CD14-positive monocyte (primary cell): ENCODE data around the gene PCDHGC4. TPM values are rescaled to one million over a fixed set of nuclear protein-coding genes. Genes with fewer than 3 reads are reported as not detected.
A peak's percentile ranks its signal among the peaks of the same experiment; 100 is the strongest.

Experiments
- DNase-seq, 3 donors: peaks; one replicate each; pipeline ENCODE4 v3.0.0-alpha.2; 2011 to 2022
- H2AFZ ChIP-seq: 2 replicates; pipeline ENCODE4 v1.6.0; 2012; ENCODE audit warnings: mild to moderate bottlenecking, low read depth, low read length, inconsistent platforms; ENCODE audit not compliant: insufficient read depth, poor library complexity, severe bottlenecking
- H3K27ac ChIP-seq, 2 donors: 1 replicate in 1 of 2; 2 replicates in 1 of 2; pipeline ENCODE4 v1.5.1; 2012 to 2013; ENCODE audit warnings: low read length in 2 of 2, control low read depth in 1 of 2, inconsistent platforms in 1 of 2, low read depth in 1 of 2, mild to moderate bottlenecking in 1 of 2
- H3K27me3 ChIP-seq, 2 donors: one replicate each; pipeline versions ENCODE4 v1.6.0 to v1.6.1; 2011 to 2013; ENCODE audit warnings: low read length in 2 of 2; ENCODE audit not compliant: control insufficient read depth in 2 of 2, insufficient read depth in 2 of 2
- H3K36me3 ChIP-seq, 2 donors: replicated peaks in 1 of 2; 1 replicate in 1 of 2; 2 replicates in 1 of 2; pipeline versions ENCODE4 v1.5.1 to v1.6.1; 2012 to 2013; ENCODE audit warnings: low read length in 2 of 2, control low read depth in 1 of 2, inconsistent platforms in 1 of 2, mild to moderate bottlenecking in 1 of 2; ENCODE audit not compliant: insufficient read depth in 2 of 2, control insufficient read depth in 1 of 2
- H3K4me1 ChIP-seq, 2 donors: 1 replicate in 1 of 2; 2 replicates in 1 of 2; pipeline versions ENCODE4 v1.5.1 to v1.6.1; 2012 to 2013; ENCODE audit warnings: low read length in 2 of 2, control low read depth in 1 of 2, inconsistent platforms in 1 of 2, mild to moderate bottlenecking in 1 of 2, moderate library complexity in 1 of 2; ENCODE audit not compliant: insufficient read depth in 2 of 2, control insufficient read depth in 1 of 2
- H3K4me2 ChIP-seq: replicated peaks from 2 replicates; pipeline ENCODE3; 2012; ENCODE audit warnings: low read length, moderate library complexity, mild to moderate bottlenecking; ENCODE audit not compliant: poor library complexity, severe bottlenecking; ENCODE audit errors: extremely low read depth
- H3K4me3 ChIP-seq, 3 experiments: fragments of 200-600 bp in 1 of 3; sonication (generic) in 1 of 3; replicated peaks in 1 of 3; 1 replicate in 2 of 3; 2 replicates in 1 of 3; pipeline ENCODE4 v1.5.1; 2011 to 2013; ENCODE audit warnings: low read length in 3 of 3, mild to moderate bottlenecking in 3 of 3, control low read depth in 2 of 3, low read depth in 2 of 3, inconsistent platforms in 1 of 3, moderate library complexity in 1 of 3
- H3K79me2 ChIP-seq: 2 replicates; pipeline ENCODE4 v1.6.0; 2012; ENCODE audit warnings: mild to moderate bottlenecking, control low read depth, inconsistent platforms, low read length, moderate library complexity; ENCODE audit not compliant: insufficient read depth
- H3K9ac ChIP-seq: 2 replicates; pipeline ENCODE4 v1.6.0; 2017; ENCODE audit warnings: low read length, mild to moderate bottlenecking; ENCODE audit not compliant: insufficient read depth, poor library complexity, severe bottlenecking
- H3K9me3 ChIP-seq, 2 donors: replicated peaks in 1 of 2; 1 replicate in 1 of 2; 2 replicates in 1 of 2; pipeline versions ENCODE4 v1.5.1 to v1.6.1; 2012 to 2013; ENCODE audit warnings: low read length in 2 of 2, control low read depth in 1 of 2; ENCODE audit not compliant: control insufficient read depth in 1 of 2, insufficient read depth in 1 of 2
- H4K20me1 ChIP-seq: 2 replicates; pipeline ENCODE4 v1.6.0; 2012; ENCODE audit warnings: mild to moderate bottlenecking, low read length, control low read depth, moderate library complexity; ENCODE audit not compliant: insufficient read depth
- H3K27ac Mint-ChIP-seq, 7 donors: one replicate each; pipeline ENCODE4 v1.8.0; 2020; ENCODE audit warnings: mild to moderate bottlenecking in 7 of 7, mixed read lengths in 7 of 7, moderate library complexity in 6 of 7, inconsistent platforms in 2 of 7
- H3K27me3 Mint-ChIP-seq, 3 donors: one replicate each; pipeline ENCODE4 v1.8.0; 2021 to 2022; ENCODE audit warnings: low read depth in 3 of 3, mild to moderate bottlenecking in 3 of 3, mixed read lengths in 3 of 3, moderate library complexity in 3 of 3, inconsistent platforms in 1 of 3
- H3K36me3 Mint-ChIP-seq, 2 donors: one replicate each; pipeline ENCODE4 v1.8.0; 2020; ENCODE audit warnings: mixed read lengths in 2 of 2, inconsistent platforms in 1 of 2, mild to moderate bottlenecking in 1 of 2
- H3K4me1 Mint-ChIP-seq: one replicate; pipeline ENCODE4 v1.8.0; 2020; ENCODE audit warnings: mild to moderate bottlenecking, mixed read lengths
- H3K4me3 Mint-ChIP-seq, 2 donors: one replicate each; pipeline ENCODE4 v1.8.0; 2020; ENCODE audit warnings: mild to moderate bottlenecking in 2 of 2, mixed read lengths in 2 of 2, moderate library complexity in 1 of 2
- H3K9me3 Mint-ChIP-seq, 7 donors: one replicate each; pipeline ENCODE4 v1.8.0; 2020 to 2022; ENCODE audit warnings: mixed read lengths in 7 of 7, mild to moderate bottlenecking in 6 of 7, moderate library complexity in 6 of 7, inconsistent platforms in 2 of 7
- WGBS: methylation state at CpG from one replicate; pipeline ENCODE4 v1.1.5; 2013; ENCODE audit warnings: missing lambda C conversion rate; ENCODE audit not compliant: insufficient coverage; 5-methylcytosine and 5-hydroxymethylcytosine counted together
- intact Hi-C, 2 donors: fragments of 100-400 bp; cut with micrococcal nuclease; formaldehyde crosslinking; loops; one replicate each; pipeline versions ENCODE4 v1.15.0 to v1.15.1; 2023
- polyA plus RNA-seq, 3 donors: library from polyadenylated mRNA; depleted of rRNA in 1 of 3; unstranded in 2 of 3; stranded (reverse) in 1 of 3; fragments of 300-500 nt in 2 of 3; fragments of >200 nt in 1 of 3; fragmentation: Illumina TruSeq in 2 of 3; gene quantifications; 1 replicate in 2 of 3; 2 replicates in 1 of 3; pipeline ENCODE4 v1.2.3, GENCODE V29; 2012 to 2021
- TF ChIP-seq, protein P1 (sequence below): fragments of 200-600 bp; IDR thresholded peaks from one replicate; pipeline ENCODE4 v1.8.0; 2022; ENCODE audit warnings: antibody characterized with exemption, mild to moderate bottlenecking

PCDHGC4 gene
- polyA plus RNA-seq, 3 donors = not detected

- Histone ChIP-seq H2AFZ (no peak overlapping the region), H3K79me2 (no peaks in the 10 kb centered on the region), H3K4me3 (no peak overlapping the region), H3K4me1 (peaks cover 13 to 15% of the 10 kb centered on the region in 2 donors), H3K4me2 (no peak overlapping the region), H3K9ac (no peak overlapping the region), H3K27me3 (peaks cover 27 to 59% of the 10 kb centered on the region in 2 donors), H3K9me3 (peaks cover 3 to 22% of the 10 kb centered on the region in 2 donors), H4K20me1 (no peaks in the 10 kb centered on the region), H3K27ac (no peak overlapping the region), H3K36me3 (no peaks in the 10 kb centered on the region)
- Mint-ChIP-seq H3K4me3 (peak overlapping the region in 1 of 2 donors; percentile 1), H3K27me3 (peaks cover 58 to 74% (median 58%) of the 10 kb centered on the region in 3 donors), H3K27ac (peak overlapping the region in 1 of 7 donors; percentile 27), H3K9me3 (peaks cover 0 to 17% (median 5%) of the 10 kb centered on the region in 7 donors), H3K36me3 (no peaks in the 10 kb centered on the region), H3K4me1 (peaks cover 14% of the 10 kb centered on the region)
- intact Hi-C loops = no loop called here
- no CpG with 5 or more reads among the region's 4 CpGs for WGBS
- no peak for DNase-seq
- TF ChIP-seq, protein P1, sequence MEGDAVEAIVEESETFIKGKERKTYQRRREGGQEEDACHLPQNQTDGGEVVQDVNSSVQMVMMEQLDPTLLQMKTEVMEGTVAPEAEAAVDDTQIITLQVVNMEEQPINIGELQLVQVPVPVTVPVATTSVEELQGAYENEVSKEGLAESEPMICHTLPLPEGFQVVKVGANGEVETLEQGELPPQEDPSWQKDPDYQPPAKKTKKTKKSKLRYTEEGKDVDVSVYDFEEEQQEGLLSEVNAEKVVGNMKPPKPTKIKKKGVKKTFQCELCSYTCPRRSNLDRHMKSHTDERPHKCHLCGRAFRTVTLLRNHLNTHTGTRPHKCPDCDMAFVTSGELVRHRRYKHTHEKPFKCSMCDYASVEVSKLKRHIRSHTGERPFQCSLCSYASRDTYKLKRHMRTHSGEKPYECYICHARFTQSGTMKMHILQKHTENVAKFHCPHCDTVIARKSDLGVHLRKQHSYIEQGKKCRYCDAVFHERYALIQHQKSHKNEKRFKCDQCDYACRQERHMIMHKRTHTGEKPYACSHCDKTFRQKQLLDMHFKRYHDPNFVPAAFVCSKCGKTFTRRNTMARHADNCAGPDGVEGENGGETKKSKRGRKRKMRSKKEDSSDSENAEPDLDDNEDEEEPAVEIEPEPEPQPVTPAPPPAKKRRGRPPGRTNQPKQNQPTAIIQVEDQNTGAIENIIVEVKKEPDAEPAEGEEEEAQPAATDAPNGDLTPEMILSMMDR = no peak
Observed at GRCh38 chr5:141496038-141496437, 11.2 kb downstream of the PCDHGC4 start.

- Histone ChIP-seq H3K27ac (no peak overlapping the region), H3K4me1 (no peaks in the 10 kb centered on the region), H3K79me2 (no peaks in the 10 kb centered on the region), H3K9me3 (no peaks in the 10 kb centered on the region), H3K36me3 (no peaks in the 10 kb centered on the region), H3K27me3 (peaks cover 0 to 3% of the 10 kb centered on the region in 2 donors), H3K9ac (no peak overlapping the region), H2AFZ (no peak overlapping the region), H3K4me2 (no peak overlapping the region), H4K20me1 (no peaks in the 10 kb centered on the region), H3K4me3 (no peak overlapping the region)
- Mint-ChIP-seq H3K27ac (peak overlapping the region in 2 of 7 donors; percentile 15 to 66), H3K27me3 (peaks cover 9 to 26% (median 17%) of the 10 kb centered on the region in 3 donors), H3K4me3 (no peak overlapping the region), H3K36me3 (no peaks in the 10 kb centered on the region), H3K4me1 (no peaks in the 10 kb centered on the region), H3K9me3 (peaks cover 0 to 2% (median 0%) of the 10 kb centered on the region in 7 donors)
- DNase-seq = no peak
- 100% methylated on average over 3 of the region's 7 CpGs for WGBS
- intact Hi-C loops = no loop called here
- TF ChIP-seq, protein P1 = no peak
Observed at GRCh38 chr5:141501761-141502160, 16.9 kb downstream of the PCDHGC4 start.
